HL-60/S4 (cell line): ENCODE results near the gene PCYT2.
"Not testable (repeated sequence)": the region's sequence is repeated elsewhere in the genome, so short reads cannot be mapped to it uniquely, and the experiment has no call there.

ENCODE experiments used
- in situ Hi-C: fragments of 300-500 bp; cut with MboI; formaldehyde crosslinking; loops from 2 replicates; pipeline ENCODE4 v1.14.3; 2022; ENCODE audit warnings: low sequenced_read_pairs

The PCYT2 gene

GRCh38 chr17:81927653-81928543 lies 16.7 kb upstream of the PCYT2 start, which contains the start of gene MAFG:
MAFG (minus strand) TSS chr17:81927735; CDS start chr17:81923185, 4,550 bp downstream.
- in situ Hi-C loops: no loop called here

DNA sequence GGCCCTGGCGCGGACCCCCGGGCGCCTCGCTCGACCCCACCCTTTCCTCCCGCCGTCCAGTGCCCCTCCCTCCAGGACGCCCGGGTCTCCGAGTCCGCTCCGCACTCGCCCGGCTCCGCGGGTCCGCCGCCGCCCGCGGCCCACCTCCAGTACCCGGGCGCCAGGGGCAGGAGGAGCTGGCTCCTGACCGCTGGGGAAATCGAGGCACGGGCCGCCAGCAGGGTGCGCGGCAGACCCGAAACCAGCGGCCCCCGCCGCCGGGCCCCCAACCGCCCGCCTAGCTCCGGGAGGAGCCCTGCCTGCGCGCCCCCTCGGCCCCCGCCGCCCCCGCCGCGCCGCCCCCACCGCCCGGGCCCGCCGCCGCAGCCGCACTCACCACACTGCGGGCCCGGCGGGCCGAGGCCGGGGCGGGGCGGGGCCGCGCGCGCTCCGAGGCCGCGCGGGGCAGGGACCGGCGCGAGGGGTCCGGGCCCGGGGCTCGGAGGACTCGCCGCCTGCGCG lies 16.0 kb upstream of the PCYT2 start:
- in situ Hi-C loops: no loop called here

DNA sequence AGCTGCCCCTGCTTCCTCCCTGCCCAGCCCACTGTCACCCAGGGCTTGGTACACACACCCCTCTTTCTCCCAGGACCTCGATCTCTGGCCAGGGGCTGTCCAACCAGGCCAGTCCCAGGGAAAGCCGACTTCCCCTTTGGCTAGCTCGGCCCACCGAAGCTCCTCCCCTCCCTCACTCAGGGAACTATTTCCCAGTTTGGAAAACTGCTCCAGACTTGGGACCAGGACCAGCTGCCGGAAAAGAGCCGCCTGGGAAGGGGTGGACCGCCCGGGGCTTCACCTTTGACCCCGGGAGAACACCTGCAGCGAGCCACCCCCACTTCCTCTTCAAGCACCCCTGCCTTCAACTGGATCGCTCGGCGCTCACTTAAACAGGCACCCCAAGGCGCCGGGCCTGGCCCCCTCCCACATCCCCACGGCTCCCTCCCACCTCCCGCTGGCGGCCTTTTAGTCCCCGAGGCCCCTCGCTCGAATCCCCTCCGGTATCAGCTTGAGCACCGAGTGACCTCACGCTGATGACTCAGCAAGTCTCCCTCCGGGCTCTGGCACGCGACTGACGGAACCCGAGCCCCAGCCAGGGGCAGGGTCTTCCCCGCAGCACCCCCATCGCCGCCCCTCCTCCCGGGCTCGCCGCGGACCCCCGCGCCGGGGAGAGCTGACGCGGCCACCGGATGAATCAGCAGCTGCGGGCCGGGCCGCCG lies 15.4 kb upstream of the PCYT2 start:
- in situ Hi-C loops: no loop called here

DNA sequence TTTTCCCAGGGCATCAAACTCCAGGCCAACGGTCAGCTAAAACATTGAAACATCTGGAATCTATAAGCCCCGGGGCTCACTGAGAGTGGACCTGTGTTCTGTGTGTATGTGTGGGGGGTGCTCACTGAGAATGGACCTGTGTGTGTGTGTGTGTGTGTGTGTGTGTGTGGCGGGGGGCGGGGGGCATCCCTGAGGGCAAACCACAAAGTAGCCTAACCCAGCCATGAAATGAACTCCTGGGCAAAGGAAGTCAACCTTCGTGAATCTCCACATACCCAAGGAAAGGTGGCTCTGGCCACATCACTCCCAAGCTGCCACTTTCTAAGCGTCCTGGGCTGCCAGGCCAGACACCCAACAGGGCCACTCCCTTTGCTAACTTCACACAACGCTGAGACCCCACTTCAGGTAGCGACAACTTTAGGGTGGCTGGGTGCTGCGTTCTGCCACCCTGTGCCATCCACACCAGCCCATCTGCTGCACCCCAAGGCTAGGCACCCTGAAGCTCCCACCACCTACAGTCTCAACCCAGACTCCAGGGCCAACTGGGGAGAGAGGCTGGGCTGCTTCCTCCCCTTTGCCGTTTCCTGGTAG lies 14.8 kb upstream of the PCYT2 start:
- in situ Hi-C loops: no loop called here

DNA sequence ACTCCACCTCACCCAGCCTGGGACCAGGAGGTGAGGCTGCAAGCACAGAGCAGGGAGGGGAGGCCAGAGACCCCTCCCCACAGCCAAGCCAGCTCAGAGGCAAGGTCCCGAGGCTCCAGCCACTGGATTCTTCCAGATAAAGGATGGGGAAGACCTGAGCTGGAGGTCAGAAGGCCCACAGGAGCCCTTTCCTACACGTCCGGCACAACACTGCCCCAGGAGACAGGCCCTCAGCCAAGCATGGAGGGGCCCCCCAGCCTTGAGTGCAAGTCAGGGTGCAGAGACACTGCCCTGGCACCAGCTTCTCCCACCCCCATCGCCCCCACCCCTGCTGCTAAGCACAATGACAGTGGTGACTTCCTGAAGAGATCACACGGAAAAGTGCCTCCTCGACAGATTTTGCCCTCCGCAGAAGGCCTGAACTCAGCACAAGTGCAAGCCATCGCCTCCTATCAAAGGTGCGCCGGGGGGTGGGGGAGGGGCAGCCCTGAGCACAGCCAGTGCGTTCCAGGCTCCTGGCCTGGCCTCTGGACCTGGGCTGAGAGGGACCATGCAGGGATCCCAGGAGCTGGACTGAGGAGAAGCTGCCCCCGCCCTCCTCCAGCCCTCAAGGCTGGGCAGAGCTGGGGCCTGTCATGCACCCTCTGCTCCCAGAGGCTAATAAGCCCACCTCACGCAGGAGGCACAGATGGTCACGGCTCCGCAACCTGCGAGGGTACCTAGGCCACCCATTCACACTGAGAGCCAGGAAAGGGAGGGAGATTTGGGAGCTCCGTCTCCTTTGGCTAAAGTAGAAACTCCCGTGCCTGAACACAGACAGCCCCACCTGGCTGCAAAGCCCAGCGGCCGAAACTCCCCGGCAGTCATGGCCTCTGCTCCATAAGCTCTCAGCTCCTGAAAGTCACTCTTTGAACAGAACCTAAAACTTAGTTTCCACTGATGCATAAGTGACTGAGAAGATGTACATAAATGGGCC lies 13.6 kb upstream of the PCYT2 start:
- in situ Hi-C loops: no loop called here

GRCh38 chr17:81923302-81924260 lies 12.4 kb upstream of the PCYT2 start:
- in situ Hi-C loops: no loop called here

DNA sequence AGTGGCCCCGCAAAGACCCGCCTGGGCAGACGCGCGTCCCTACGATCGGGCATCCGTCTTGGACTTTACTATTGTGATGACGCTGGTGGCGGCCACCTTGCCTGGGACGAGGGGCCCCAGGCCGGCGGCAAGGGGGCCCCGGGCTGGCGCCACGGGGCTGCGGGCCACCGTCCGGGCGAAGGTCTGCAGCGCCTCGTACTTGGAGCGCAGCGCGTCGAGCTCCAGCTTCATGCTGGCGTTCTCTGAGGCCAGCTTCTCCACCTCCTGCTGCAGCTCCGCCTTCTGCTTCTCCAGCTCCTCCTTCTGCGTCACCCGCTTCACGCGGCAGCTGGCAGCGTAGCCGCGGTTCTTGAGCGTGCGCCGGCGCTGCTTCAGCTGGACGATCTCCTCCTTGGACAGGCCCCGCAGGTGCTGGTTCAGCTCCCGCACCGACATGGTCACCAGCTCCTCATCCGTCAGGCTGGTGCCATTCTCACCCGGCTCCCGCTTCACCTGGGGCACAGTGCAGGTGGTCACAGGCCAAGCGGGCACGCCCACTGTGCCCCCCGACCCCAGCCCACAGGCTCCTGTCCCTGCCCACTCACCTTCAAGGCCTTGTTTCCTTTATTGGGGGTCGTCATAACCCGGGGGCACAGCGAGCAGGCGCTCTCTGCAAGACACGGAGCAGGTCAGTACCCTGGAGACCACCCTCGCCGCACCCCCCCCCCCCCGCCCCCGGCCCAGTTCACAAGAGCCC lies 11.5 kb upstream of the PCYT2 start:
- in situ Hi-C loops: no loop called here

DNA sequence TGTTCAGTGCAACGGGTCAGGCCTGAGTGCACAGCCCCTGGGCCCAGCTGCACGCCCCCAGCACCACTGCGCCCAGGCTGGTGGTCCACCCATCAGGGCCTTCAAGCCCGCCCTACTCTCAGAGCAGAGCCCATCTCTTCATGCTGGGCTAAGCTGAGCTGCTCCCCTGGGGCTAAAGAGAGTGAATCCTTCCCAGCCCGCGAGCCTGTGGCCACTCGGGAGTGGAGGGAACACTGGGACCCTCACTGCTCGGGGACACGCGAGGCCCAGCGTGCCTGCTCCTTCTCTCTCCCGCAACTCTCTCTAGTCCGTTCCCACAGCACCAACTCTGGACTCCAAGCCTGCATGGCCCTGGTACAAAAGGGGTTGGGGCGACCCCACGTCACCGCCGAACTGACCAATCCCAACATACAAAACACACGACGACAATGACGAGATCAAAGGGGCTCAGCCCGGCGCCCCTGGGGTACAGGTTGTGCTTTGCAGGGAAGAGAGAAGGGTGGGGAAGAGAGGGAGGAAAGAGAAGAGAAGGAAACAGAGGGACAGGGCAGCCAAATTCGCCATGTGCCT lies 10.9 kb upstream of the PCYT2 start:
- in situ Hi-C loops: no loop called here

DNA sequence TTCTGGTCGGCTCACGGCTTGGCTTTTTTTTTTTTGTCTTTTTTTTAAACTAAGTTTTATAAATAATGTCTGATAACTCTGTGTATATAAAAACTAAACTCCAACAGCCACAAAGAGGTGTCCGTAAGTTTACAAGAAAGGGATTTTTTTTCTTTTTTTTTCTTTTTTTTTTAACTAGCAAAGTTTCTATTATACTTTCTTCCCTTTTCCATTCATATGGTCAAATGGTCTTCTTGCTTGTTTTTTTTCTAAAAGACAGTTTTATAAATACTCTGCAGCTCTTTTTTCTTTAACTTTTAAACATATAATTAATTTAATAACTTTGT lies 10.3 kb upstream of the PCYT2 start:
- in situ Hi-C loops: no loop called here

- in situ Hi-C loops: no loop called here
Observed at GRCh38 chr17:81920612-81921536, 9.7 kb upstream of the PCYT2 start.

- in situ Hi-C loops: no loop called here
Observed at GRCh38 chr17:81918832-81919545, 7.8 kb upstream of the PCYT2 start.

GRCh38 chr17:81918333-81918669 lies 7.1 kb upstream of the PCYT2 start:
- in situ Hi-C loops: not testable (repeated sequence)

GRCh38 chr17:81917565-81918332 lies 6.5 kb upstream of the PCYT2 start, which contains the start of gene SIRT7:
SIRT7 (minus strand) TSS chr17:81918176; CDS start chr17:81918131, 45 bp downstream.
- in situ Hi-C loops: no loop called here

GRCh38 chr17:81916234-81917001 lies 5.2 kb upstream of the PCYT2 start:
- in situ Hi-C loops: no loop called here

DNA sequence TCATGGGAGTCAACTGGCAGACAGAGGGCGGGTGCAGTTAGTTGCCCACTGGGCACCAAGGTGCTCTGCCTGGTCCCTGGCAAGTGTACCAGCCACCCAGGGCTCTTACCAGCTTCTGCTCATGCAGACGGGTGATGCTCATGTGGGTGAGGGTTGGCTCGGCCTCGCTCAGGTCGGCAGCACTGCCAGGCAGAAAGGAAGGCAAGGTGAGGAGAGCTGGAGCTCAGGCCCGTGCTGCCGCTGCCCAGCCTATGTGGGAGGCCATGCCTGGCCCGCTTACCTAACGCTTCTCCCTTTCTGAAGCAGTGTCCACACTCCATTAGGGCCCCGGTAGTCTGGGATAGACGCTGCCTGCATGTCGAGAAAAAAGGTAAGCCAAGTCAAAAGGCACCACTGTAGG lies 4.1 kb upstream of the PCYT2 start:
- in situ Hi-C loops: no loop called here
